Measurements from ENCODE around the gene ATF6.

DNA sequence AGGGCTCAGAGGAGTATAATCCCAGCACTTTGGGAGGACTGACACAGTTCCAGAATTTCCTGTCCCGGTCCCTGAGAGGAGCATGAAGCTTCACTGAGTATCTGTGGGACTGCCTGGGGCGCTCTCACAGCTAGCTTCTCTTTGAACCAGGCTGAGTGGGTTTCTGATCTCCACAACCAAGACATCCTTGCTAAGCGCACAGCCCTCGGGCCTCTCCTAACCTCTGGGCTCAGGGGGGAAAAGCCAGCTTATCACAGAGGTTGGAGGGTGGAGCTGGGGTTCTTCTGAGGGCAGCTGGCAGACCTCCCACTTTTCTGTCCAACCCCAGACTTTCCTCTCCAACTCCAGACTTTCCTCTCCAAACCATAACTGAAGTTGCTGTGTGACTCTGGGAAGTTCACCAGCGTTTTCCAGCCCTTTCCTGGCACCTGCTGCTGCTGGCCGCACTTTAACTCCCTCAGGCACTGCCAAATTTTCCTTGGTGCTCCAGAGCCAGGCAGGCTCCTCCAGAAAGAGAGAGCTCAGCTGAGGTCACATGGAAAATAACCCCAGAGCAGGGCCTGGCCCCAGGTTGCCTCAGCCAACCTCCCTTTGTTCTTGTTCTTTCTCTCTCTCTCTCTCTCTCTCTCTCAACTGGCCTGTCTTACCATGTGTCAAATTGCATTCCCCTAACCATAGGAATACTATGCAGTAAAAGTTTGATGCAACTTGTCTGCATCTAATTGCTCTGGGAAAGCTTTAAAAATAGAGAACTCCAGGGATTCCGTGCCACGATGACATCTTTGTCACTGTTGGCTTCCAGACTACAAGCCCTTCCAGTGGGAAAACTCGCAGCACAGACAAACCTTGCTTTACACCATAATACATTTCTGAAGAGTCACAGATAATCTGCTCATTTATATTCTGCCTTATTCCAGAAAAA, 208.1 kb downstream of the ATF6 start:
- TF ChIP-seq, protein P1, sequence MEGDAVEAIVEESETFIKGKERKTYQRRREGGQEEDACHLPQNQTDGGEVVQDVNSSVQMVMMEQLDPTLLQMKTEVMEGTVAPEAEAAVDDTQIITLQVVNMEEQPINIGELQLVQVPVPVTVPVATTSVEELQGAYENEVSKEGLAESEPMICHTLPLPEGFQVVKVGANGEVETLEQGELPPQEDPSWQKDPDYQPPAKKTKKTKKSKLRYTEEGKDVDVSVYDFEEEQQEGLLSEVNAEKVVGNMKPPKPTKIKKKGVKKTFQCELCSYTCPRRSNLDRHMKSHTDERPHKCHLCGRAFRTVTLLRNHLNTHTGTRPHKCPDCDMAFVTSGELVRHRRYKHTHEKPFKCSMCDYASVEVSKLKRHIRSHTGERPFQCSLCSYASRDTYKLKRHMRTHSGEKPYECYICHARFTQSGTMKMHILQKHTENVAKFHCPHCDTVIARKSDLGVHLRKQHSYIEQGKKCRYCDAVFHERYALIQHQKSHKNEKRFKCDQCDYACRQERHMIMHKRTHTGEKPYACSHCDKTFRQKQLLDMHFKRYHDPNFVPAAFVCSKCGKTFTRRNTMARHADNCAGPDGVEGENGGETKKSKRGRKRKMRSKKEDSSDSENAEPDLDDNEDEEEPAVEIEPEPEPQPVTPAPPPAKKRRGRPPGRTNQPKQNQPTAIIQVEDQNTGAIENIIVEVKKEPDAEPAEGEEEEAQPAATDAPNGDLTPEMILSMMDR (conservative IDR thresholded peaks at IDR 0.05; ENCODE audit: low read depth, low read length), result no peak
- no peak for TF ChIP-seq RAD21 (IDR thresholded peaks at IDR 0.05; ENCODE audit: low read length)
